GM12801 (cell line): ENCODE measurements around the gene ZNRF1.

Experiments
- TF ChIP-seq, protein P1 (sequence below): IDR thresholded peaks from one replicate; pipeline ENCODE4 v1.5.1; 2011; ENCODE audit warnings: control low read depth; ENCODE audit not compliant: insufficient read length; ENCODE audit errors: extremely low read depth

Gene ZNRF1

DNA sequence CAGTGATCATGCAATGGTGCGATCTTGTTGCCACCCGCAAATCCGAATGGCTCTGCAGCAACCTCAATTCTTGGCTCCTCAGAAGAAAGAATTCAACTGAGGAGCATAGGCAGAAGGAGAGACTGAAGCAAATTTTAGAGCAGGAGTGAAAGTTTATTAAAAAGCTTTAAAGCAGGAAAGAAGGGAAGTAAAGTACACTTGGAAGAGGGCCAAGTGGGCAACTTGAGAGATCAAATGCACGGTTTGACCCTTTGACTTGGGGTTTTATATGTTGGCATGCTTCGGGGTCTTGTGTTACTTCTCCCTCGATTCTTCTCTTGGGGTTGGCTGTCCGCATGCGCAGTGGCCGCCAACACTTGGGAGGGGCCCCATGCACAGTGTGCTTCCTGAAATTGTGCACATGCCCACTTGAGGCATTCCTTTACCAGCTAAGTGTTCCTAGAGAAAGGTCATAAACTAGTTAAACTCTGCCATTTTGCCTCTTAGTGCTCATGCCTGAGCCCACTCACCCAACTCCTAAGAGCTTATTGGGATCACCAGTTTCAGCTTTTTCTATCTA lies 36.7 kb downstream of the ZNRF1 start:
- TF ChIP-seq, protein P1, sequence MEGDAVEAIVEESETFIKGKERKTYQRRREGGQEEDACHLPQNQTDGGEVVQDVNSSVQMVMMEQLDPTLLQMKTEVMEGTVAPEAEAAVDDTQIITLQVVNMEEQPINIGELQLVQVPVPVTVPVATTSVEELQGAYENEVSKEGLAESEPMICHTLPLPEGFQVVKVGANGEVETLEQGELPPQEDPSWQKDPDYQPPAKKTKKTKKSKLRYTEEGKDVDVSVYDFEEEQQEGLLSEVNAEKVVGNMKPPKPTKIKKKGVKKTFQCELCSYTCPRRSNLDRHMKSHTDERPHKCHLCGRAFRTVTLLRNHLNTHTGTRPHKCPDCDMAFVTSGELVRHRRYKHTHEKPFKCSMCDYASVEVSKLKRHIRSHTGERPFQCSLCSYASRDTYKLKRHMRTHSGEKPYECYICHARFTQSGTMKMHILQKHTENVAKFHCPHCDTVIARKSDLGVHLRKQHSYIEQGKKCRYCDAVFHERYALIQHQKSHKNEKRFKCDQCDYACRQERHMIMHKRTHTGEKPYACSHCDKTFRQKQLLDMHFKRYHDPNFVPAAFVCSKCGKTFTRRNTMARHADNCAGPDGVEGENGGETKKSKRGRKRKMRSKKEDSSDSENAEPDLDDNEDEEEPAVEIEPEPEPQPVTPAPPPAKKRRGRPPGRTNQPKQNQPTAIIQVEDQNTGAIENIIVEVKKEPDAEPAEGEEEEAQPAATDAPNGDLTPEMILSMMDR: no peak

DNA sequence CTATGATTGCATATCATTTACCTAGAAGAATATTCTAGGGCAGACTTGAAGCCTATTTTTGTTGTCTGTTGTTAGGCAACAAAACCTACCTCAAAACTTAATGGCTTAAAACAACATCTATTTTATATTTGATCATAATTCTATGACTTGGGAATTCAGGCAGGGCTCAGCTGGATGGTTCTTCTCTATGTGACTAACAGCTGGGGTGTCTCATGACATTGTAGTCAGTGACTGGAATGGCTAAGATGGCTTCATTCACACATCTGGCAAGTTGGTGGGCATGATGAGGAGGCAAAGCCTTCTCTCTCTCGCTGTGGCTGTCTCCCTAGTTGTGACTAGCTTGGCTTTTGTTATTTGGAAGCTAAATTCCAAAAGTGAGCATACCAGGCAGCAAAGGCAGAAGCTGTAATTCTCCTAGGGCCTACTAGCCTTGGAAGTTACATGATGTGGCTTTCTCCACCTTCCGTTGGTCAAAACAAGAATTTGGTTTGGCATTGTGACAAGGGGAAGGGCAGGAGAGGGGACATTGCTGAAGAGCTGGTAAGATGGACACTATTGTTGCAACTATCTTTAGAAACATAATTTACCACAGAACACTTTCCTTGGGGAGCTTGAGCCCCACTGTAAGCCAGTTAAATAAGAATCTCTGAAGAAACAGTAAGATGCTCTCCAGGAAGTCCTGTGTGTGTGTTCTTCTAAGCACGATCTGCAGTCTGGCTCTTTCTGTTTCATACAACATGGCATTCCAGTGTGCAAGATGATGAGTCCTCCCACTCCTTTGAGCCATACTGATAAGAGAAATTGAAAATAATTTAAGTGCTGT lies 39.4 kb downstream of the ZNRF1 start:
- TF ChIP-seq, protein P1: no peak

DNA sequence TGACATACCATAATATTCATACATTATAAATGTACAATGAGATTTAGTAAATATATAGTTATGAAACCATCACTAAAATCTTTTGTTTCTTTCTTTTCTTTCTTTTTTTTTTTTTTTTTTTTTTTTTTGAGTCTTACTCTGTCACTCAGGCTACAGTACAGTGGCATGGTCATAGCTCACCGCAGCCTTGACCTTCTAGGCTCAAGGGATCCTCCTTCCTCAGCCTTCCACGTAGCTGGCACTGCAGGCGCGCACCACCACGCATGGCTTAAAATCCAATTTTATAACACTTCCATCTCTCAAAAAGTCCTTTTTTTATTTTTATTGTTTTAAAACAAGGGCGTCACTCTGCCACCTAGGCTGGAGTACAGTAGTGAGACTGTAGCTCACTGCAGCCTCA lies 41.1 kb downstream of the ZNRF1 start:
- TF ChIP-seq, protein P1: no peak

DNA sequence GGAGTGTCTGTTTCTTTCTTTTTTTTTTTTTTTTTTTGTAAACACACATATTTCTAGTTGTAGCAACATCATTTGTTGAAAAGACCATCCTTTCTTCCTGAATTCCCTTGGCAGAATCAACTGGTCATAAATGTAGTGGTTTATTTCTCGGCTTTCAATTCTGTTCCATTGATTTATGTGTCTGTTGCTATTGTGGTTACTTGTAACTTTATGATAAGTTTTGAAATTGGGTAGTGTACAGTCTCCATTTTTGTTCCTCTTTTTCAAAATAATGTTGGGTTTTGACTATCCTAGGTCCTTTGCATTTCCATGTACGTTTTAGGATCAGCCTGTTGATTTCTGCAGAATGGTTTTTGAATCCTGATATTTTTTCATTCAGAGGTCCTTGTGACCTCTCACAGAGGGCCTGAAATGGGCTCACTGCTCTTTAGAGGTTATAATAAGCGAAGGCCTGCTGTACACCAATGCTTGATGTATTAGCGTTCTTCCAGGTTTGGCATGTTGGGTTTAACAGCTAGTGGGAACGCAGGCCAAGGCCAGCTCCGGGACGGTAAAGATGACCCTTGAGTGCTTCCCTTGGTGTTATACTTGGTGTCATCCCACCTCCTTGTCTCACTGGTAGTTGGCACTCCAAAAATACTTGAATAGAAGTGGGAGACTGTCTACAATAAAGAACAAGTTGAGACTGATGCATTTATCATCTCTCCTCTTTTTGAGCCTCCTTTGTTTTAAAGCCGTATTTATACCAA lies 43.8 kb downstream of the ZNRF1 start:
- TF ChIP-seq, protein P1: no peak

DNA sequence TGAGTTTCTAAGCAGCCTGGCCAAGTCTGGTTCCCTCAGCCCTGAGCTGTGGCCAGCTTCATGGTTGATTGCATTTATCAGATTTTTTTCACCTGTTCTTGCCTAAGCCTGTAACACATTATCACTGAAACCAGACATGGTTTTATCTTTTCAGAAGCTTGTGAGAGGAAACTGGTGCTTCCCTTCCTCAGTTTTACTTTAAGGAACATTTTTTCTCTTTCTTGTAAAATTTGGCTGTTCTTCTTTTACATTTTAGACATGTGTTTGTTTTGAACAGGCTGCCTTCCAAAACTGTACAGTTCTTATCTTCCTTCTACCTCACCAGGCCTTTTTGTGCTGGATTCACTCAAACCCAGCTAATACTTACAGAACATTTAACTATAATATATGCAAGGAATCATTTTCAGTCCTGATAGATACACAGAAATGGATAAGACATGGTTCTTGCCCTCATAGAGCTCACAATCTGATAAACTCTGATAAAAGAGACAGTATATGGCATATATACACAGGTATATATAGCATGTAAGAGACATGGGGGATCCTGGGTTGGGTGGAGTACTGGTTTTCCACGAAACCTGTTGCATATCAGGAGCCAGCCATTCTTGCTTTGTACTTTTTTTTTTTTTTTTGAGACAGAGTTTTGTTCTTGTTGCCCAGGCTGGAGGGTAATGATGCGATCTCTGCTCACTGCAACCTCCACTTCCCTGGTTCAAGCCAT lies 44.5 kb downstream of the ZNRF1 start:
- TF ChIP-seq, protein P1: no peak

DNA sequence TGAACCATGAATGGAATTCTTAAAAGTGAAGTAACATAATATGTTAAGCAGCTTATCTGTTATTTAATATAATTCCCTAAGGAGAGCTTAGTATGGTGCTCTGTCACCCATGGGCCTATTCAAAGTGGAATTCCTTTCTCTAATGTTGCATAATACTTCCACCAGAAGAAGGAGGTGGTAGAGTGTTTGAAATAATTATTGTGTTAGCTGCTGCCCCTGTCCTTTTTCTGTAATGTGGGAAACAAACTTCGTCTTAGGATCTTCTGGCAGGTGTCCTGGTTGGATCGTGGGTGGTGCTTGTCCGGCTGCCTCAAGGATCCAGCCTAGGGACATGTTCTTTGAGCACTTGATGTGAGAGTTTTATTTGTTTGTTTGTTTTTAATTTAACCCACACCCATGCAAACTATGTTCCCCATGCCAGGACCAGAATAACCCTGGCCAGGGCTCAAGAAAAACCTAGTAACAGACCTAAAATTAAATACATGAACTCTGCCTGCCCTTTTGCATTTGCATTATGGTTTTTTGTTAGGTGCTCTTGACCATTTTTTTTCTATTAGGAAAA lies 46.1 kb downstream of the ZNRF1 start:
- TF ChIP-seq, protein P1: no peak
